ENCODE measurements around the gene RRAGC.

GRCh38 chr1:38852780-38853179, 6.8 kb downstream of the RRAGC start:
- TF ChIP-seq CTCF (conservative IDR thresholded peaks at IDR 0.05 in 1 of 2, IDR thresholded peaks at IDR 0.05 in 1 of 2; ENCODE audit: extremely low read depth in 1 of 2, insufficient read depth in 1 of 2, low read depth in 1 of 2, low read length in 2 of 2) (no peak), EZH2 (IDR thresholded peaks at IDR 0.05; ENCODE audit: borderline replicate concordance, low read length) (no peak)
